Body of pancreas (tissue), 4 donors: ENCODE data around the gene MTHFD1. TPM values are rescaled to one million over a fixed set of nuclear protein-coding genes. Genes with fewer than 3 reads are reported as not detected.
A peak's percentile ranks its signal among the peaks of the same experiment; 100 is the strongest.

Experiments
- ATAC-seq: fragments of 150-250 bp; one replicate; pipeline ENCODE4 v1.9.1; 2016
- DNase-seq, 4 donors: peaks; one replicate each; pipeline ENCODE4 v3.0.0-alpha.2; 2019
- H3K27ac ChIP-seq, 4 donors: fragments of 200-600 bp; sonication (generic); 1 replicate in 3 of 4; 2 replicates in 1 of 4; pipeline versions ENCODE4 v1.5.1 to v1.6.1; 2016 to 2019; ENCODE audit warnings: mild to moderate bottlenecking in 1 of 4, mixed read lengths in 1 of 4, moderate library complexity in 1 of 4
- H3K27me3 ChIP-seq, 2 donors: fragments of 200-600 bp; sonication (generic); one replicate each; pipeline ENCODE4 v1.6.0; 2016; ENCODE audit warnings: mild to moderate bottlenecking in 1 of 2
- H3K36me3 ChIP-seq, 2 donors: fragments of 200-600 bp; sonication (generic); replicated peaks in 1 of 2; 2 replicates each; pipeline ENCODE4 v1.5.1; 2016; ENCODE audit warnings: low read depth in 2 of 2; ENCODE audit not compliant: insufficient read depth in 1 of 2
- H3K4me1 ChIP-seq: fragments of 200-600 bp; sonication (generic); one replicate; pipeline ENCODE4 v1.6.0; 2016
- H3K4me3 ChIP-seq, 2 donors: fragments of 200-600 bp; sonication (generic); 1 replicate in 1 of 2; 2 replicates in 1 of 2; pipeline ENCODE4 v1.5.1; 2016 to 2019
- H3K9me3 ChIP-seq, 3 donors: fragments of 200-600 bp; sonication (generic); 1 replicate in 2 of 3; 2 replicates in 1 of 3; pipeline ENCODE4 v1.5.1; 2016
- POLR2A ChIP-seq, 3 donors: fragments of 450-650 bp; IDR thresholded peaks; one replicate each; pipeline ENCODE4 v1.6.1; 2016; ENCODE audit warnings: antibody characterized with exemption in 3 of 3, mild to moderate bottlenecking in 2 of 3
- WGBS, 2 donors: methylation state at CpG; one replicate each; pipeline ENCODE4 v1.1.5; 2017; 5-methylcytosine and 5-hydroxymethylcytosine counted together
- intact Hi-C: fragments of 100-400 bp; cut with DNase I; formaldehyde crosslinking; loops from one replicate; pipeline ENCODE4 v1.15.1; 2023
- total RNA-seq, 2 donors: library from RNA; depleted of rRNA; stranded (reverse); fragments of >200 nt; gene quantifications; one replicate each; pipeline ENCODE4 v1.1.0, GENCODE V29; 2016
- TF ChIP-seq, protein P1 (sequence below), 7 experiments: fragments of 450-650 bp in 4 of 7; fragments of 200-600 bp in 3 of 7; sonication (generic) in 3 of 7; IDR thresholded peaks; one replicate each; pipeline ENCODE4 v1.5.1; 2016 to 2019; ENCODE audit warnings: antibody characterized with exemption in 7 of 7

The MTHFD1 gene
- 10 to 100 TPM; 20.2 to 29.3 TPM for total RNA-seq

DNA sequence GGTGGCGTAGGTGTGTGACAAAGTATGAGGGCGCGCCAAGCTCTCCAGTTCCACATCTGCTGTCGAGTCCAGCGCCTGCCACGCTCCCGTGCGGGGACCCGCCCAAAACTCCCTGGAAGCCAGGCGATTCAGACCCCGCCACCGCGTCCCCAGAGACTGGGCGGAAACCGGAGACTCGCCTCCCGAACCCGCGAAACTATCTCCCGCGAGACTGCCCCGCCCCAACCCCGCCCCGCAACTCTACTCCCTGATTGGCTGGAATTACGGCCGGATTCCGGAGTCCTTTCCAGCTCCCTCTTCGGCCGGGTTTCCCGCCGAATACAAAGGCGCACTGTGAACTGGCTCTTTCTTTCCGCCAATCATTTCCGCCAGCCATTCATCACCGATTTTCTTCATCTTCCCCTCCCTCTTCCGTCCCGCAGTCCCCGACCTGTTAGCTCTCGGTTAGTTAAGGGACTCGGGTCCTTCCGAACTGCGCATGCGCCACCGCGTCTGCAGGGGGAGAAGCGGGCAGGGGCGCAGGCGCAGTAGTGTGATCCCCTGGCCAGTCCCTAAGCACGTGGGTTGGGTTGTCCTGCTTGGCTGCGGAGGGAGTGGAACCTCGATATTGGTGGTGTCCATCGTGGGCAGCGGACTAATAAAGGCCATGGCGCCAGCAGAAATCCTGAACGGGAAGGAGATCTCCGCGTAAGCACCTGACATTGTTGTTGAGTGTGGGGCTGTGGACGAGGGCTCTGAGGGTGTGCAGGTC, at the start of gene MTHFD1:
TSS of gene MTHFD1 (plus strand) at position 572 of the 751 bp plus-strand sequence. CDS start at position 647, 75 bp downstream.
- H3K27me3 ChIP-seq = no peaks in the 10 kb centered on the region
- intact Hi-C loops = no loop called here

GRCh38 chr14:64338616-64339316, 49.4 kb upstream of the MTHFD1 start:
- 0 to 3% methylated on average over 34 to 38 of the region's 49 CpGs for WGBS, 2 donors
- intact Hi-C loops = no loop called here

More for the DNA sequence above, at the start of gene MTHFD1:
- peak; percentile 94 for ATAC-seq
- Histone ChIP-seq H3K36me3 (no peaks in the 10 kb centered on the region), H3K4me1 (peaks cover 21% of the 10 kb centered on the region), H3K9me3 (no peaks in the 10 kb centered on the region), H3K4me3 (peak within 1 kb of the TSS; percentile 57 to 61), H3K27ac (peak within 1 kb of the TSS; percentile 75 to 92 (median 84))
- DNase-seq = peak; percentile 99 to 100 (median 99)
- TF ChIP-seq, protein P1, sequence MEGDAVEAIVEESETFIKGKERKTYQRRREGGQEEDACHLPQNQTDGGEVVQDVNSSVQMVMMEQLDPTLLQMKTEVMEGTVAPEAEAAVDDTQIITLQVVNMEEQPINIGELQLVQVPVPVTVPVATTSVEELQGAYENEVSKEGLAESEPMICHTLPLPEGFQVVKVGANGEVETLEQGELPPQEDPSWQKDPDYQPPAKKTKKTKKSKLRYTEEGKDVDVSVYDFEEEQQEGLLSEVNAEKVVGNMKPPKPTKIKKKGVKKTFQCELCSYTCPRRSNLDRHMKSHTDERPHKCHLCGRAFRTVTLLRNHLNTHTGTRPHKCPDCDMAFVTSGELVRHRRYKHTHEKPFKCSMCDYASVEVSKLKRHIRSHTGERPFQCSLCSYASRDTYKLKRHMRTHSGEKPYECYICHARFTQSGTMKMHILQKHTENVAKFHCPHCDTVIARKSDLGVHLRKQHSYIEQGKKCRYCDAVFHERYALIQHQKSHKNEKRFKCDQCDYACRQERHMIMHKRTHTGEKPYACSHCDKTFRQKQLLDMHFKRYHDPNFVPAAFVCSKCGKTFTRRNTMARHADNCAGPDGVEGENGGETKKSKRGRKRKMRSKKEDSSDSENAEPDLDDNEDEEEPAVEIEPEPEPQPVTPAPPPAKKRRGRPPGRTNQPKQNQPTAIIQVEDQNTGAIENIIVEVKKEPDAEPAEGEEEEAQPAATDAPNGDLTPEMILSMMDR (IDR thresholded peaks at IDR 0.05) = peak in 1 of 7 experiments; percentile 15
- peak; percentile 61 to 85 (median 76) for TF ChIP-seq POLR2A (IDR thresholded peaks at IDR 0.05)
- 1% methylated on average over 43 to 51 of the region's 58 CpGs for WGBS, 2 donors

DNA sequence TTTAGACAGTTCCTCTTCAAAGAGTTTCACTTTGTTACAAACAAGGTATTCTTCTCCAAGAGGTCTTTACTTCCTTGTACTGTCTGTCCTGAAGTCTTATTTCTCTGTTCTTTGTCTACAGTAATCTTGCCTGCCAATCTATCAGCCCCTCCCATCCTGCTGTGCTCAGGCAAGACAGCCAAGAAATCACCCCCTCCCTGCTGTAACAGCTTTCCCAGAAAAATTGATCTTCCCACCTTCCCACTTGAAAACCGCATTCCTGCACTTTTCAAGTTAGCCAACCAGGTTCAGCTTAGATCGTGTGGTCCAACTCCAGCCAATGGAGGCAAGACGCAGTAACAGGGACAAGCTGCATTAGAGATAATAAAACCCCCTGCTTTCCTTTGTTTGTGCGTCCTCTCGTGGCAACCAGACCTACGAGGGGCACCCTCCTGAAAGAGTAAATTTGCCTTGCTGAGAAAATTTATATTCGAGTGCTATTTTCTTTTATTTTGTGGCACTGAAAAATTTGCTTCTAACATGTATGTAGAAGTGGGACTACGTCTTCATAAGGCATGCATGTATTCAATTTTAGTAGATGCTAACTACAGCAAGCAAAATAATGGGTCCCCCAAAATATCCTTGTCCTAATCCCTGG, 47.5 kb upstream of the MTHFD1 start:
- H3K27me3 ChIP-seq = no peaks in the 10 kb centered on the region
- no peak overlapping the region for H3K27ac ChIP-seq
- H3K9me3 ChIP-seq = no peaks in the 10 kb centered on the region
- H3K36me3 ChIP-seq = no peaks in the 10 kb centered on the region
- no peak overlapping the region for H3K4me3 ChIP-seq
- no peak for ATAC-seq
- intact Hi-C loops = no loop called here
- WGBS, 2 donors = 90 to 94% methylated on average over 8 of the region's 8 CpGs
- H3K4me1 ChIP-seq = peaks cover 16% of the 10 kb centered on the region
- TF ChIP-seq POLR2A (IDR thresholded peaks at IDR 0.05) = no peak
- TF ChIP-seq, protein P1 (IDR thresholded peaks at IDR 0.05) = no peak
- no peak for DNase-seq

More at GRCh38 chr14:64338616-64339316, 49.4 kb upstream of the MTHFD1 start:
- DNase-seq (peak; percentile 96 to 99 (median 97)), ATAC-seq (peak; percentile 95)
- Histone ChIP-seq H3K9me3 (no peaks in the 10 kb centered on the region), H3K4me3 (peak overlapping the region; percentile 60 to 82), H3K27me3 (no peaks in the 10 kb centered on the region), H3K4me1 (peaks cover 16% of the 10 kb centered on the region), H3K36me3 (no peaks in the 10 kb centered on the region), H3K27ac (peak overlapping the region; percentile 92 to 95 (median 94))
- TF ChIP-seq, protein P1 (IDR thresholded peaks at IDR 0.05) = peak in 1 of 7 experiments; percentile 13
- peak; percentile 65 to 91 (median 89) for TF ChIP-seq POLR2A (IDR thresholded peaks at IDR 0.05)

DNA sequence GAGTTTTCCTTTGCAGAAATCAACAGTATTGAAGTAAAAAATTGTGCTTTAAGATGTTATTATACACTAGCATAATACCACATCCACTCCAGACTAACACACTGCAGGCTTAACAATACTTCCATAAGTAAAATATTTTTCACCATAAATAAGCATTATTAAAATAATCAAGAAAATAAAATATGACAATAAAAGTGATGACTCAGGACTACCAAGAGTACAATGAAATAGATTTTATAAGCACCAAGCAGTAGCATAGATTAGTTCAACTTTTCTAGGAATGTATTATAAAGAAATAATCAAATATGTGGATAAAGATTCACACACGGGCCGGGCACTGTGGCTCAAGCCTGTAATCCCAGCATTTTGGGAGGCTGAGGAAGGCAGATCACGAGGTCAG, 40.4 kb upstream of the MTHFD1 start:
- intact Hi-C loops = no loop called here
- Histone ChIP-seq H3K27me3 (no peaks in the 10 kb centered on the region), H3K4me3 (no peak overlapping the region), H3K9me3 (no peaks in the 10 kb centered on the region), H3K4me1 (no peaks in the 10 kb centered on the region), H3K27ac (no peak overlapping the region), H3K36me3 (no peaks in the 10 kb centered on the region)
- ATAC-seq (no peak), DNase-seq (no peak)
- 70 to 84% methylated on average over 3 of the region's 3 CpGs for WGBS, 2 donors
- TF ChIP-seq, protein P1 (IDR thresholded peaks at IDR 0.05) = no peak
- no peak for TF ChIP-seq POLR2A (IDR thresholded peaks at IDR 0.05)
